Naive thymus-derived CD4-positive, alpha-beta T cell (primary cell): ENCODE measurements around the gene ADM2. TPM values are rescaled to one million over a fixed set of nuclear protein-coding genes. Genes with fewer than 3 reads are reported as not detected.

Experiments
- ATAC-seq: fragments of 150-1000 bp; cut with Tn5 transposase; 2 replicates; pipeline ENCODE4 v1.10.0; 2021; ENCODE audit warnings: mild to moderate bottlenecking, moderate library complexity
- CTCF ChIA-PET: fragments of 350-600 bp; sonication (Branson Sonifier 250); formaldehyde crosslinking; loops from one replicate; lab custom pipeline; 2021; ENCODE audit warnings: antibody characterized with exemption; lab: Charles Lee
- POLR2A ChIA-PET: fragments of 350-600 bp; sonication (Branson Sonifier 250); formaldehyde crosslinking; loops from one replicate; lab custom pipeline; 2021; ENCODE audit warnings: antibody characterized with exemption, inconsistent platforms; lab: Charles Lee
- DNase-seq, 9 donors: peaks; one replicate each; pipeline versions ENCODE4 v3.0.0 to v3.0.0-alpha.2; 2020 to 2022; ENCODE audit warnings: mixed read lengths in 1 of 9
- H3K27ac ChIP-seq: one replicate; pipeline ENCODE4 v1.7.0; 2013; ENCODE audit warnings: mild to moderate bottlenecking, low read depth, low read length, moderate library complexity
- H3K27me3 ChIP-seq, 2 donors: one replicate each; pipeline ENCODE4 v1.7.0; 2013; ENCODE audit warnings: low read length in 2 of 2, mild to moderate bottlenecking in 2 of 2, moderate library complexity in 2 of 2; ENCODE audit not compliant: control insufficient read depth in 2 of 2, insufficient read depth in 2 of 2
- H3K36me3 ChIP-seq, 3 experiments: 1 replicate in 2 of 3; 2 replicates in 1 of 3; pipeline ENCODE4 v1.7.0; 2013; ENCODE audit warnings: low read length in 3 of 3, mild to moderate bottlenecking in 3 of 3, moderate library complexity in 1 of 3; ENCODE audit not compliant: insufficient read depth in 3 of 3, control insufficient read depth in 2 of 3
- H3K4me1 ChIP-seq, 2 donors: one replicate each; pipeline ENCODE4 v1.7.0; 2013; ENCODE audit warnings: low read length in 2 of 2, mild to moderate bottlenecking in 2 of 2, moderate library complexity in 1 of 2; ENCODE audit not compliant: control insufficient read depth in 2 of 2, insufficient read depth in 2 of 2
- H3K4me3 ChIP-seq: 2 replicates; pipeline ENCODE4 v1.7.0; 2013; ENCODE audit warnings: mild to moderate bottlenecking, low read length
- H3K9me3 ChIP-seq, 3 experiments: 1 replicate in 2 of 3; 2 replicates in 1 of 3; pipeline ENCODE4 v1.7.0; 2013; ENCODE audit warnings: low read length in 3 of 3; ENCODE audit not compliant: control insufficient read depth in 2 of 3
- H3K27ac Mint-ChIP-seq, 9 donors: one replicate each; pipeline ENCODE4 v1.8.0; 2020 to 2022; ENCODE audit warnings: mixed read lengths in 9 of 9, mild to moderate bottlenecking in 8 of 9, moderate library complexity in 5 of 9, inconsistent platforms in 2 of 9
- H3K27me3 Mint-ChIP-seq, 5 donors: one replicate each; pipeline ENCODE4 v1.8.0; 2021 to 2022; ENCODE audit warnings: mixed read lengths in 5 of 5, mild to moderate bottlenecking in 1 of 5
- H3K36me3 Mint-ChIP-seq, 5 donors: one replicate each; pipeline ENCODE4 v1.8.0; 2020 to 2022; ENCODE audit warnings: mixed read lengths in 5 of 5, mild to moderate bottlenecking in 3 of 5, inconsistent platforms in 1 of 5
- H3K4me1 Mint-ChIP-seq, 7 donors: one replicate each; pipeline ENCODE4 v1.8.0; 2020 to 2022; ENCODE audit warnings: mixed read lengths in 7 of 7, mild to moderate bottlenecking in 3 of 7, inconsistent platforms in 1 of 7
- H3K4me3 Mint-ChIP-seq, 10 donors: one replicate each; pipeline ENCODE4 v1.8.0; 2020 to 2022; ENCODE audit warnings: mild to moderate bottlenecking in 10 of 10, mixed read lengths in 10 of 10, moderate library complexity in 6 of 10, inconsistent platforms in 2 of 10
- H3K9me3 Mint-ChIP-seq, 11 donors: one replicate each; pipeline ENCODE4 v1.8.0; 2020 to 2022; ENCODE audit warnings: mixed read lengths in 11 of 11, mild to moderate bottlenecking in 4 of 11, inconsistent platforms in 1 of 11, moderate library complexity in 1 of 11
- intact Hi-C, 2 donors: fragments of 100-400 bp; cut with micrococcal nuclease; formaldehyde crosslinking; loops; one replicate each; pipeline ENCODE4 v1.15.1; 2023
- polyA plus RNA-seq, 2 donors: library from polyadenylated mRNA; unstranded; fragments of 300-500 nt; fragmentation: Illumina TruSeq; gene quantifications; one replicate each; pipeline ENCODE4 v1.2.3, GENCODE V29; 2021
- total RNA-seq, 6 experiments: library from RNA in 5 of 6; stranded (reverse) in 5 of 6; gene quantifications; 1 replicate in 5 of 6; 2 replicates in 1 of 6; pipeline ENCODE4 v1.2.3 and lab custom pipeline; 2021 to 2026

ADM2 gene
- total and polyA plus RNA-seq, 7 experiments from 2014 or later = 0.24 to 4.5 (median 3.7) TPM

GRCh38 chr22:50436015-50436830, 45.1 kb upstream of the ADM2 start:
- Histone ChIP-seq H3K27ac (no peak overlapping the region), H3K36me3 (peaks cover 0 to 83% (median 32%) of the 10 kb centered on the region in 3 experiments), H3K27me3 (no peaks in the 10 kb centered on the region), H3K4me3 (no peak overlapping the region), H3K9me3 (no peaks in the 10 kb centered on the region), H3K4me1 (no peaks in the 10 kb centered on the region)
- Mint-ChIP-seq H3K27me3 (no peaks in the 10 kb centered on the region), H3K4me1 (peaks cover 0 to 3% (median 0%) of the 10 kb centered on the region in 7 donors), H3K4me3 (no peak overlapping the region), H3K9me3 (no peaks in the 10 kb centered on the region), H3K27ac (no peak overlapping the region), H3K36me3 (peaks cover 0 to 9% (median 4%) of the 10 kb centered on the region in 5 donors)
- POLR2A ChIA-PET = no interaction called here
- intact Hi-C loops = no loop called here
- DNase-seq (peak in 1 of 9 donors; percentile 6), ATAC-seq (no peak)
- CTCF ChIA-PET = no interaction called here

- no peak for ATAC-seq
- Mint-ChIP-seq H3K4me3 (no peak overlapping the region), H3K27me3 (no peaks in the 10 kb centered on the region), H3K4me1 (peaks cover 0 to 3% (median 0%) of the 10 kb centered on the region in 7 donors), H3K36me3 (peaks cover 0 to 3% (median 0%) of the 10 kb centered on the region in 5 donors), H3K9me3 (no peaks in the 10 kb centered on the region), H3K27ac (no peak overlapping the region)
- CTCF ChIA-PET = no interaction called here
- H3K9me3 ChIP-seq = no peaks in the 10 kb centered on the region
- no peak overlapping the region for H3K27ac ChIP-seq
- no peak overlapping the region for H3K4me3 ChIP-seq
- no peaks in the 10 kb centered on the region for H3K27me3 ChIP-seq
- peaks cover 0 to 83% (median 32%) of the 10 kb centered on the region in 3 experiments for H3K36me3 ChIP-seq
- intact Hi-C loops = no loop called here
- DNase-seq = peak in 1 of 9 donors; percentile 5
- no peaks in the 10 kb centered on the region for H3K4me1 ChIP-seq
- POLR2A ChIA-PET = interaction anchor here (0.6 kb wide), 1 partner anchor 15 kb away, joined by 3 read pairs; no protein-coding TSS in a partner anchor
Measured at GRCh38 chr22:50436841-50437341, 44.5 kb upstream of the ADM2 start.

GRCh38 chr22:50437511-50438304, 43.6 kb upstream of the ADM2 start:
- Mint-ChIP-seq H3K27ac (peak overlapping the region in 1 of 9 donors; percentile 43), H3K27me3 (no peaks in the 10 kb centered on the region), H3K36me3 (peaks cover 0 to 3% (median 0%) of the 10 kb centered on the region in 5 donors), H3K4me1 (peaks cover 0 to 3% (median 0%) of the 10 kb centered on the region in 7 donors), H3K4me3 (no peak overlapping the region), H3K9me3 (no peaks in the 10 kb centered on the region)
- ATAC-seq (no peak), DNase-seq (peak in 1 of 9 donors; percentile 5)
- POLR2A ChIA-PET = interaction anchor here (0.6 to 1.2 kb wide), 2 partner anchors 14 to 32 kb away, joined by 3 read pairs; no protein-coding TSS in a partner anchor
- Histone ChIP-seq H3K4me1 (no peaks in the 10 kb centered on the region), H3K4me3 (no peak overlapping the region), H3K9me3 (no peaks in the 10 kb centered on the region), H3K27me3 (no peaks in the 10 kb centered on the region), H3K27ac (no peak overlapping the region), H3K36me3 (peaks cover 0 to 79% (median 25%) of the 10 kb centered on the region in 3 experiments)
- CTCF ChIA-PET = no interaction called here
- intact Hi-C loops = no loop called here

GRCh38 chr22:50438305-50439275, 42.8 kb upstream of the ADM2 start:
- intact Hi-C loops = no loop called here
- DNase-seq (peak in 1 of 9 donors; percentile 6), ATAC-seq (no peak)
- Histone ChIP-seq H3K36me3 (peaks cover 0 to 83% (median 25%) of the 10 kb centered on the region in 3 experiments), H3K27ac (no peak overlapping the region), H3K9me3 (no peaks in the 10 kb centered on the region), H3K27me3 (no peaks in the 10 kb centered on the region), H3K4me3 (no peak overlapping the region), H3K4me1 (no peaks in the 10 kb centered on the region)
- ChIA-PET POLR2A (interaction anchor here (0.6 to 1.2 kb wide), 2 partner anchors 31 to 383 kb away, joined by 3 read pairs; no protein-coding TSS in a partner anchor), CTCF (no interaction called here)
- no peaks in the 10 kb centered on the region for H3K27me3 Mint-ChIP-seq
- H3K9me3 Mint-ChIP-seq = no peaks in the 10 kb centered on the region
- peaks cover 0 to 3% (median 3%) of the 10 kb centered on the region in 5 donors for H3K36me3 Mint-ChIP-seq
- peaks cover 0 to 7% (median 6%) of the 10 kb centered on the region in 7 donors for H3K4me1 Mint-ChIP-seq
- H3K4me3 Mint-ChIP-seq = no peak overlapping the region
- peak overlapping the region in 2 of 9 donors; percentile 43 to 71 for H3K27ac Mint-ChIP-seq

GRCh38 chr22:50439314-50439870, 42.0 kb upstream of the ADM2 start:
- H3K9me3 ChIP-seq = no peaks in the 10 kb centered on the region
- ChIA-PET CTCF (no interaction called here), POLR2A (interaction anchor here (0.6 kb wide), 1 partner anchor 383 kb away, joined by 3 read pairs; no protein-coding TSS in a partner anchor)
- Mint-ChIP-seq H3K27ac (peak overlapping the region in 1 of 9 donors; percentile 19), H3K9me3 (no peaks in the 10 kb centered on the region), H3K4me1 (peaks cover 0 to 7% (median 6%) of the 10 kb centered on the region in 7 donors), H3K4me3 (no peak overlapping the region), H3K27me3 (no peaks in the 10 kb centered on the region), H3K36me3 (peaks cover 0 to 3% (median 3%) of the 10 kb centered on the region in 5 donors)
- H3K27me3 ChIP-seq = no peaks in the 10 kb centered on the region
- no peaks in the 10 kb centered on the region for H3K4me1 ChIP-seq
- H3K27ac ChIP-seq = no peak overlapping the region
- no peak overlapping the region for H3K4me3 ChIP-seq
- no peak for ATAC-seq
- intact Hi-C loops = no loop called here
- peaks cover 0 to 83% (median 25%) of the 10 kb centered on the region in 3 experiments for H3K36me3 ChIP-seq
- no peak for DNase-seq
